Stimulated activated CD8-positive, alpha-beta memory T cell treated with anti-CD3 and anti-CD28 coated beads, Interleukin-15, amount 100 ng/mL, for 24 hours (primary cell): ENCODE measurements around the gene USP6NL.

Experiments used
- DNase-seq: peaks from one replicate; pipeline ENCODE4 v3.0.0-alpha.2; 2020; ENCODE audit warnings: low read depth

The USP6NL gene

GRCh38 chr10:11593612-11594011, 17.8 kb downstream of the USP6NL start:
- DNase-seq, result no peak

GRCh38 chr10:11589738-11590137, 21.7 kb downstream of the USP6NL start:
- no peak for DNase-seq

- no peak for DNase-seq
Measured at GRCh38 chr10:11588873-11589574, 22.4 kb downstream of the USP6NL start.

GRCh38 chr10:11587722-11588259, 23.7 kb downstream of the USP6NL start:
- DNase-seq, result no peak

- DNase-seq, result no peak
Measured at GRCh38 chr10:11586170-11586569, 25.3 kb downstream of the USP6NL start.

- DNase-seq, result no peak
Measured at GRCh38 chr10:11581213-11581612, 30.2 kb downstream of the USP6NL start.

GRCh38 chr10:11579885-11580284, 31.6 kb downstream of the USP6NL start:
- no peak for DNase-seq

GRCh38 chr10:11578802-11579255, 32.6 kb downstream of the USP6NL start:
- DNase-seq, result no peak

- DNase-seq, result no peak
Measured at GRCh38 chr10:11576092-11576809, 35.2 kb downstream of the USP6NL start.

- no peak for DNase-seq
Measured at GRCh38 chr10:11573497-11573896, 38.0 kb downstream of the USP6NL start.

GRCh38 chr10:11570751-11571150, 40.7 kb downstream of the USP6NL start:
- DNase-seq, result no peak

- DNase-seq, result no peak
Measured at GRCh38 chr10:11569471-11569870, 42.0 kb downstream of the USP6NL start.

GRCh38 chr10:11568578-11568977, 42.9 kb downstream of the USP6NL start:
- DNase-seq, result no peak

GRCh38 chr10:11564741-11565140, 46.7 kb downstream of the USP6NL start:
- no peak for DNase-seq

- no peak for DNase-seq
Measured at GRCh38 chr10:11563936-11564335, 47.5 kb downstream of the USP6NL start.

- DNase-seq, result no peak
Measured at GRCh38 chr10:11562888-11563287, 48.6 kb downstream of the USP6NL start.

GRCh38 chr10:11560076-11560709, 51.3 kb downstream of the USP6NL start:
- no peak for DNase-seq

GRCh38 chr10:11557967-11558366, 53.5 kb downstream of the USP6NL start:
- DNase-seq, result no peak

- no peak for DNase-seq
Measured at GRCh38 chr10:11557513-11557912, 53.9 kb downstream of the USP6NL start.

- no peak for DNase-seq
Measured at GRCh38 chr10:11555556-11555955, 55.9 kb downstream of the USP6NL start.

GRCh38 chr10:11553773-11554381, 57.6 kb downstream of the USP6NL start:
- no peak for DNase-seq

GRCh38 chr10:11551916-11552602, 59.4 kb downstream of the USP6NL start:
- no peak for DNase-seq
